Loucy (cell line): ENCODE data around the gene CPVL.

Source experiments
- H2AFZ ChIP-seq: fragments of 200-600 bp; sonication (generic); 2 replicates; pipeline ENCODE4 v1.6.0; 2016; ENCODE audit warnings: antibody characterized with exemption, mild to moderate bottlenecking, low read length, moderate library complexity
- H3F3A ChIP-seq: fragments of 200-600 bp; 2 replicates; pipeline ENCODE4 v1.6.0; 2016; ENCODE audit warnings: antibody characterized with exemption, low read depth, mild to moderate bottlenecking
- H3K27me3 ChIP-seq: fragments of 200-600 bp; sonication (generic); 2 replicates; pipeline ENCODE4 v1.6.1; 2014; ENCODE audit warnings: low read length, mild to moderate bottlenecking; ENCODE audit not compliant: insufficient read depth, poor library complexity, severe bottlenecking
- H3K36me3 ChIP-seq: fragments of 200-600 bp; sonication (generic); 2 replicates; pipeline ENCODE4 v1.6.1; 2016; ENCODE audit warnings: low read length; ENCODE audit not compliant: insufficient read depth
- H3K4me1 ChIP-seq: fragments of 200-600 bp; sonication (generic); 2 replicates; pipeline ENCODE4 v1.5.1; 2014; ENCODE audit warnings: low read length, mild to moderate bottlenecking; ENCODE audit not compliant: insufficient read depth, poor library complexity, severe bottlenecking
- H3K4me2 ChIP-seq: fragments of 200-600 bp; sonication (generic); 2 replicates; pipeline ENCODE4 v1.6.0; 2014; ENCODE audit warnings: antibody characterized with exemption, low read length, low read depth, mild to moderate bottlenecking; ENCODE audit not compliant: poor library complexity, severe bottlenecking
- H3K4me3 ChIP-seq: fragments of 200-600 bp; sonication (generic); 2 replicates; pipeline ENCODE4 v1.5.1; 2014; ENCODE audit warnings: low read length, mild to moderate bottlenecking, mixed read lengths; ENCODE audit not compliant: poor library complexity, severe bottlenecking
- H3K79me2 ChIP-seq: fragments of 200-600 bp; sonication (generic); 2 replicates; pipeline ENCODE4 v1.6.1; 2014; ENCODE audit warnings: low read length; ENCODE audit not compliant: insufficient read depth
- H3K9ac ChIP-seq: fragments of 200-600 bp; sonication (generic); 2 replicates; pipeline ENCODE4 v1.6.0; 2014; ENCODE audit warnings: mild to moderate bottlenecking, low read depth, low read length, moderate library complexity; ENCODE audit not compliant: poor library complexity, severe bottlenecking
- H3K9me2 ChIP-seq: fragments of 200-600 bp; sonication (generic); replicated peaks from 2 replicates; pipeline ENCODE4 v1.6.1; 2016; ENCODE audit warnings: low read depth, low read length, mixed read lengths
- H3K9me3 ChIP-seq: fragments of 200-600 bp; sonication (generic); 2 replicates; pipeline ENCODE4 v1.6.1; 2014; ENCODE audit warnings: mild to moderate bottlenecking, antibody characterized with exemption, low read length, low read depth; ENCODE audit not compliant: insufficient read depth
- H4K20me1 ChIP-seq: fragments of 200-600 bp; sonication (generic); 2 replicates; pipeline ENCODE4 v1.6.0; 2014; ENCODE audit warnings: antibody characterized with exemption, low read length, mild to moderate bottlenecking; ENCODE audit not compliant: insufficient read depth, poor library complexity, severe bottlenecking
- CTCF ChIP-seq: fragments of 200-600 bp; sonication (generic); conservative IDR thresholded peaks from 2 replicates; pipeline ENCODE4 v1.5.1; 2014; ENCODE audit warnings: mild to moderate bottlenecking, antibody characterized with exemption, low read length
- EZH2phosphoT487 ChIP-seq: fragments of 200-600 bp; IDR thresholded peaks from 2 replicates; pipeline ENCODE4 v1.6.1; 2018; ENCODE audit warnings: antibody characterized with exemption, mild to moderate bottlenecking, moderate library complexity, borderline replicate concordance

CPVL gene

GRCh38 chr7:29139796-29140195 lies 6.5 kb downstream of the CPVL start:
- H3K27me3 ChIP-seq: no peaks in the 10 kb centered on the region
- H3K9ac ChIP-seq: no peak overlapping the region
- no peaks in the 10 kb centered on the region for H4K20me1 ChIP-seq
- no peaks in the 10 kb centered on the region for H3K4me1 ChIP-seq
- H3K9me3 ChIP-seq: no peaks in the 10 kb centered on the region
- no peaks in the 10 kb centered on the region; the same call in 1 of the 2 replicates for H3K36me3 ChIP-seq
- no peak for TF ChIP-seq EZH2phosphoT487
- TF ChIP-seq CTCF: no peak
- H3K4me3 ChIP-seq: no peak overlapping the region
- no peaks in the 10 kb centered on the region for H3K79me2 ChIP-seq
- no peak overlapping the region for H2AFZ ChIP-seq
- no peaks in the 10 kb centered on the region for H3K9me2 ChIP-seq
- H3K4me2 ChIP-seq: no peak overlapping the region
- H3F3A ChIP-seq: no peaks in the 10 kb centered on the region

GRCh38 chr7:29139191-29139590 lies 7.1 kb downstream of the CPVL start:
- Histone ChIP-seq H3K27me3 (no peaks in the 10 kb centered on the region), H3K79me2 (no peaks in the 10 kb centered on the region), H3K9me2 (no peaks in the 10 kb centered on the region), H3K9me3 (no peaks in the 10 kb centered on the region), H3K4me3 (no peak overlapping the region), H3K4me2 (no peak overlapping the region), H3K4me1 (no peaks in the 10 kb centered on the region), H3K9ac (no peak overlapping the region), H3F3A (no peaks in the 10 kb centered on the region), H2AFZ (no peak overlapping the region), H4K20me1 (no peaks in the 10 kb centered on the region), H3K36me3 (no peaks in the 10 kb centered on the region; the same call in 1 of the 2 replicates)
- no peak for TF ChIP-seq CTCF
- no peak for TF ChIP-seq EZH2phosphoT487

GRCh38 chr7:29138588-29138987 lies 7.7 kb downstream of the CPVL start:
- Histone ChIP-seq H3K27me3 (no peaks in the 10 kb centered on the region), H3K4me1 (no peaks in the 10 kb centered on the region), H3K79me2 (no peaks in the 10 kb centered on the region), H3K36me3 (no peaks in the 10 kb centered on the region; the same call in 1 of the 2 replicates), H3F3A (no peaks in the 10 kb centered on the region), H3K9me2 (no peaks in the 10 kb centered on the region), H3K4me3 (no peak overlapping the region), H3K4me2 (no peak overlapping the region), H3K9me3 (no peaks in the 10 kb centered on the region), H3K9ac (no peak overlapping the region), H4K20me1 (no peaks in the 10 kb centered on the region), H2AFZ (no peak overlapping the region)
- TF ChIP-seq EZH2phosphoT487 (no peak), CTCF (no peak)
